Endodermal cell (in vitro differentiated cells): ENCODE measurements around the gene GSTA3. TPM values are rescaled to one million over a fixed set of nuclear protein-coding genes. Genes with fewer than 3 reads are reported as not detected.
"Not testable (repeated sequence)": the region's sequence is repeated elsewhere in the genome, so short reads cannot be mapped to it uniquely, and the experiment has no call there.

ENCODE experiments used
- DNase-seq: peaks from one replicate; pipeline ENCODE4 v3.0.0-alpha.2; 2017
- H3K27ac ChIP-seq: 2 replicates; pipeline ENCODE4 v1.5.1; 2013; ENCODE audit warnings: mild to moderate bottlenecking, low read depth, low read length, moderate library complexity
- H3K27me3 ChIP-seq: 2 replicates; pipeline ENCODE4 v1.6.1; 2013; ENCODE audit warnings: mild to moderate bottlenecking, low read length, moderate library complexity; ENCODE audit not compliant: insufficient read depth, control insufficient read depth, poor library complexity, severe bottlenecking
- H3K36me3 ChIP-seq: 2 replicates; pipeline ENCODE4 v1.7.0; 2013; ENCODE audit warnings: mild to moderate bottlenecking, low read length, moderate library complexity; ENCODE audit not compliant: control insufficient read depth, insufficient read depth
- H3K4me1 ChIP-seq: one replicate; pipeline ENCODE4 v1.7.0; 2013; ENCODE audit warnings: low read length; ENCODE audit not compliant: control insufficient read depth, insufficient read depth
- H3K4me3 ChIP-seq: 2 replicates; pipeline ENCODE4 v1.5.1; 2013; ENCODE audit warnings: mild to moderate bottlenecking, low read length, moderate library complexity
- H3K9ac ChIP-seq: 2 replicates; pipeline ENCODE4 v1.6.1; 2013; ENCODE audit warnings: mild to moderate bottlenecking, low read length, moderate library complexity; ENCODE audit not compliant: poor library complexity, severe bottlenecking; ENCODE audit errors: extremely low read depth
- H3K9me3 ChIP-seq: 2 replicates; pipeline ENCODE4 v1.6.1; 2013; ENCODE audit warnings: mild to moderate bottlenecking, low read length, moderate library complexity; ENCODE audit not compliant: control insufficient read depth
- H3K27ac Mint-ChIP-seq: 2 replicates; pipeline ENCODE4 v1.8.0; 2020; ENCODE audit warnings: mixed read lengths
- H3K27me3 Mint-ChIP-seq: 2 replicates; pipeline ENCODE4 v1.8.0; 2021; ENCODE audit warnings: mild to moderate bottlenecking, mixed read lengths; ENCODE audit not compliant: insufficient read depth
- H3K36me3 Mint-ChIP-seq: 2 replicates; pipeline ENCODE4 v1.8.0; 2020; ENCODE audit warnings: low read depth, mixed read lengths
- H3K4me1 Mint-ChIP-seq: 2 replicates; pipeline ENCODE4 v1.8.0; 2020; ENCODE audit warnings: mixed read lengths
- H3K4me3 Mint-ChIP-seq: 2 replicates; pipeline ENCODE4 v1.8.0; 2020; ENCODE audit warnings: mild to moderate bottlenecking, moderate library complexity, mixed read lengths
- H3K9me3 Mint-ChIP-seq: 2 replicates; pipeline ENCODE4 v1.8.0; 2020; ENCODE audit warnings: mild to moderate bottlenecking, mixed read lengths
- WGBS, 2 experiments: methylation state at CpG; one replicate each; pipeline versions ENCODE4 v1.1.5 to v1.1.7; 2013; ENCODE audit warnings: missing lambda C conversion rate in 2 of 2, mixed read lengths in 1 of 2; ENCODE audit not compliant: insufficient coverage in 1 of 2, insufficient read length in 1 of 2; 5-methylcytosine and 5-hydroxymethylcytosine counted together
- total RNA-seq, 2 donors: library from RNA; stranded (reverse); fragmentation: NEBNext Ultra II Directional in 1 of 2; extraction: Animal tissue kit (Norgen Biotek cat#: 25700) in 1 of 2; gene quantifications; 2 replicates in 1 of 2; 3 replicates in 1 of 2; pipeline ENCODE4 v1.2.1, GENCODE V29; 2021
- TF ChIP-seq, protein P1 (sequence below): fragments of 200-600 bp; sonication (generic); conservative IDR thresholded peaks from 2 replicates; pipeline ENCODE4 v1.5.0; 2021; ENCODE audit warnings: antibody characterized with exemption, mild to moderate bottlenecking

Gene GSTA3
- total RNA-seq, 2 donors from 2014 or later = not detected

DNA sequence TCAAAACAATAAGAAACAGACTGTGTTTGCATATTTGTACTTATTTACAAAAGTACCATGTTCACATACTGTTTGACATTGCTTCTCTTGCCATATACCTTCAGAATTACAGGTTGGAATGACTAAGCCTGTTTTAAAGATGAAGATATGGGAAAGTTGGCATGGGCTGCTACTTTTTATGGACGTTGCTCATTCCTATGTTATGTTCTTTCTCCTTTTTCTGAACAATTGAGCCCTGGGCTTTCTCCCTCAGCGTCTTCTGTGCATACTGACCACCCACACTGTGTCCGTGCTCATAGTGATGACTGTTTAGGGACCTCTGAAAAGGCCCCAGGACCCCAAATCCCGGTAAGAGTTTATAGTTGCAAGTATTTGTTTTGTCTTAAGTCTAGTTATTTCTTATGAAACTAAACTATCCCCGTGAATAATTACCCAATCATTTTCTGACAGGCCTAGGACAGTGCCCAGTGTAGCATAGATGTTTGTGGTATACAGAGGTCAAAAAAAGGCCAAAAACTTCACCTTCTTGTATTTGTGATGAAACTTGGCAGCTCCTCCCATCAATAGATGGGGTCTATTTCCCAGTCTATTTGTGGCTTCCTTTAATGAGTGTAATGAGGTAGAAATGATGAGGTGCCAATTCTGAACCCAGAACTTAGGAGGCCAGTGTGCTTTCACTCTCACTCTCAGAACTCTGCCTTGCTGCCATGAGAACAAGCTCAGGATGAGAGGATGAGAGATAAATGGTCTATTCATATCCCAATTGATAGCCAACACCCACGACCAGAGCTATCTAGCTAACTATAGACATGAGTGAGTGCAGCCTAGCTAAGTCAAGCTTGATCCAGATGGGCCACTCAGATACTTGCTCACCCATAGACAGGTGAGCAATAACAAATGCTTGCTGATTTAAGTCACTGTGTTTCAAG is 44.7 kb upstream of the GSTA3 start:
- Mint-ChIP-seq H3K27ac (no peak overlapping the region), H3K4me1 (peaks cover 6% of the 10 kb centered on the region), H3K9me3 (no peaks in the 10 kb centered on the region), H3K27me3 (no peaks in the 10 kb centered on the region), H3K4me3 (no peak overlapping the region), H3K36me3 (no peaks in the 10 kb centered on the region)
- Histone ChIP-seq H3K36me3 (no peaks in the 10 kb centered on the region), H3K27me3 (no peaks in the 10 kb centered on the region), H3K4me1 (no peaks in the 10 kb centered on the region), H3K27ac (no peak overlapping the region), H3K9ac (no peak overlapping the region), H3K4me3 (no peak overlapping the region), H3K9me3 (no peaks in the 10 kb centered on the region)
- TF ChIP-seq, protein P1, sequence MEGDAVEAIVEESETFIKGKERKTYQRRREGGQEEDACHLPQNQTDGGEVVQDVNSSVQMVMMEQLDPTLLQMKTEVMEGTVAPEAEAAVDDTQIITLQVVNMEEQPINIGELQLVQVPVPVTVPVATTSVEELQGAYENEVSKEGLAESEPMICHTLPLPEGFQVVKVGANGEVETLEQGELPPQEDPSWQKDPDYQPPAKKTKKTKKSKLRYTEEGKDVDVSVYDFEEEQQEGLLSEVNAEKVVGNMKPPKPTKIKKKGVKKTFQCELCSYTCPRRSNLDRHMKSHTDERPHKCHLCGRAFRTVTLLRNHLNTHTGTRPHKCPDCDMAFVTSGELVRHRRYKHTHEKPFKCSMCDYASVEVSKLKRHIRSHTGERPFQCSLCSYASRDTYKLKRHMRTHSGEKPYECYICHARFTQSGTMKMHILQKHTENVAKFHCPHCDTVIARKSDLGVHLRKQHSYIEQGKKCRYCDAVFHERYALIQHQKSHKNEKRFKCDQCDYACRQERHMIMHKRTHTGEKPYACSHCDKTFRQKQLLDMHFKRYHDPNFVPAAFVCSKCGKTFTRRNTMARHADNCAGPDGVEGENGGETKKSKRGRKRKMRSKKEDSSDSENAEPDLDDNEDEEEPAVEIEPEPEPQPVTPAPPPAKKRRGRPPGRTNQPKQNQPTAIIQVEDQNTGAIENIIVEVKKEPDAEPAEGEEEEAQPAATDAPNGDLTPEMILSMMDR = no peak
- no peak for DNase-seq
- 70 to 81% methylated on average over 1 to 6 of the region's 6 CpGs for WGBS, 2 experiments

DNA sequence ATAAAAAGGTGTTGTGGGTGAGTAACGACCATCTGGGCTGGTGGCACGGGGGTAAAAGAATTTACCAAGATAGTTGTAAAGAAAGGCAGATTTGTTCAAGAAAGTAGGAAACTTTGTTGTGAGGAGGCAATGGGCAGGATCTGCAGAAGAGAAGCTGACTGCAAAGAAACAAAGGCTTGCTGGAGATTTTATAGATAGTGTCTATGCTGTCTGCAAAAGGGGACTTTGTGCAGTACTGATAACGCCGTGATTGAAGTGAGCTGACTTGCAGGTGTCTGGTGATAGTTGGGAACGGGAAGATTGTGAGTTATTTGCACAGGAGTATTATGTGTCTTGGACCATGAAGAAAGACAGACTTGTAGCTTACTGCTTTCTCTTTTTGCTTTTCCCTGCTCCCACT is 36.8 kb upstream of the GSTA3 start:
- no peaks in the 10 kb centered on the region for H3K36me3 Mint-ChIP-seq
- TF ChIP-seq, protein P1 = no peak
- Histone ChIP-seq H3K4me3 (no peak overlapping the region), H3K27ac (no peak overlapping the region), H3K9ac (no peak overlapping the region), H3K27me3 (no peaks in the 10 kb centered on the region), H3K9me3 (no peaks in the 10 kb centered on the region), H3K4me1 (no peaks in the 10 kb centered on the region), H3K36me3 (no peaks in the 10 kb centered on the region)
- H3K9me3 Mint-ChIP-seq = no peaks in the 10 kb centered on the region
- peaks cover 6% of the 10 kb centered on the region for H3K4me1 Mint-ChIP-seq
- H3K27ac Mint-ChIP-seq = no peak overlapping the region
- H3K27me3 Mint-ChIP-seq = no peaks in the 10 kb centered on the region
- no peak overlapping the region for H3K4me3 Mint-ChIP-seq
- whole genome bisulfite sequencing, 2 experiments = 41 to 60% methylated on average over 4 to 5 of the region's 5 CpGs
- DNase-seq = no peak

DNA sequence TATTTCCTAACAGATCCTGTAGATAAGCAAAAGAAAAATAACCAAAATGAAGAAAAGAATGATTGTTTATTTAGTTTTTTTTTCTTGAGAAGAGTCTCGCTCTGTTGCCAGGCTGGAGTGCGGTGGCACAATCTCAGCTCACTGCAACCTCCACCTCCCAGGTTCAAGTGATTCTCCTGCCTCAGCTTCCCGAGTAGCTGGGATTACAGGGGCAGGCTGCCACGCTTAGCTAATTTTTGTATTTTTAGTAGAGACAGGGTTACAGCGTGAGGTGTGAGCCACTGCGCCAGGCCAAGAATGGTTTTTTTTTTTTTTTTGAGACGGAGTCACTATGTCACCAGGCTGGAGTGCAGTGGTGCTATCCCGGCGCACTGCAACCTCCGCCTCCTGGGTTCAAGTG is 33.3 kb upstream of the GSTA3 start:
- not testable (repeated sequence) for H3K9ac ChIP-seq, H3K27me3 Mint-ChIP-seq, H3K27ac Mint-ChIP-seq, H3K9me3 ChIP-seq, H3K4me1 ChIP-seq, H3K36me3 Mint-ChIP-seq, H3K4me3 ChIP-seq, H3K36me3 ChIP-seq, H3K4me1 Mint-ChIP-seq, H3K4me3 Mint-ChIP-seq, H3K27me3 ChIP-seq, H3K27ac ChIP-seq, H3K9me3 Mint-ChIP-seq
- 94 to 95% methylated on average over 6 to 10 of the region's 10 CpGs for WGBS, 2 experiments
- peak; percentile 5 for DNase-seq
